SK-N-SH (cell line): ENCODE results near the gene SLCO3A1. TPM values are rescaled to one million over a fixed set of nuclear protein-coding genes. Genes with fewer than 3 reads are reported as not detected.
A peak's percentile ranks its signal among the peaks of the same experiment; 100 is the strongest.

Experiments
- CTCF ChIA-PET: fragments of 300-600, 350-600 bp; formaldehyde crosslinking; extraction: SDS; loops from one replicate; lab custom pipeline; 2021; lab: Yijun Ruan, JAX
- POLR2A ChIA-PET: fragments of 350-600 bp; sonication (Branson Sonifier 250); formaldehyde crosslinking; extraction: SDS; loops from one replicate; lab custom pipeline; 2020; ENCODE audit warnings: antibody characterized with exemption, inconsistent platforms; lab: Yijun Ruan, JAX
- DNase-seq: peaks from one replicate; pipeline ENCODE4 v3.0.0; 2012
- H2AFZ ChIP-seq: fragments of 200-600 bp; sonication (generic); 2 replicates; pipeline ENCODE4 v1.8.1; 2016; ENCODE audit warnings: antibody characterized with exemption, mild to moderate bottlenecking, low read depth
- H3F3A ChIP-seq: fragments of 200-600 bp; sonication (generic); replicated peaks from 2 replicates; pipeline ENCODE3; 2016; ENCODE audit warnings: antibody characterized with exemption, mild to moderate bottlenecking; ENCODE audit not compliant: insufficient read depth
- H3K27ac ChIP-seq, 2 experiments: fragments of 200-500 bp in 1 of 2; fragments of 200-600 bp in 1 of 2; sonication (Bioruptor generic) in 1 of 2; sonication (generic), shearing (Covaris generic) in 1 of 2; 2 replicates each; pipeline versions ENCODE4 v1.5.1 to v1.6.1; 2014 to 2016; ENCODE audit warnings: low read depth in 2 of 2, inconsistent platforms in 1 of 2, low read length in 1 of 2, mild to moderate bottlenecking in 1 of 2, mixed read lengths in 1 of 2
- H3K27me3 ChIP-seq: fragments of 200-600 bp; sonication (generic), shearing (Covaris generic); 2 replicates; pipeline ENCODE4 v1.6.1; 2016; ENCODE audit warnings: mixed run types; ENCODE audit not compliant: insufficient read depth
- H3K36me3 ChIP-seq, 2 experiments: fragments of 200-500 bp in 1 of 2; fragments of 200-600 bp in 1 of 2; sonication (Bioruptor generic) in 1 of 2; sonication (generic) in 1 of 2; replicated peaks in 1 of 2; 2 replicates each; pipeline versions ENCODE3 to v1.5.1; 2014 to 2016; ENCODE audit warnings: low read length in 1 of 2, mild to moderate bottlenecking in 1 of 2; ENCODE audit not compliant: insufficient read depth in 2 of 2, control insufficient read depth in 1 of 2
- H3K4me1 ChIP-seq, 2 experiments: fragments of 200-500 bp in 1 of 2; fragments of 200-600 bp in 1 of 2; sonication (Bioruptor generic) in 1 of 2; sonication (generic), shearing (Covaris generic) in 1 of 2; 2 replicates each; pipeline versions ENCODE4 v1.5.1 to v1.6.1; 2014 to 2016; ENCODE audit warnings: low read depth in 1 of 2, low read length in 1 of 2, mixed run types in 1 of 2; ENCODE audit not compliant: insufficient read depth in 2 of 2, control insufficient read depth in 1 of 2
- H3K4me2 ChIP-seq: fragments of 200-600 bp; sonication (generic), shearing (Covaris generic); 2 replicates; pipeline ENCODE4 v1.6.1; 2017; ENCODE audit warnings: mixed run types
- H3K4me3 ChIP-seq, 2 experiments: fragments of 200-500 bp in 1 of 2; fragments of 200-600 bp in 1 of 2; sonication (Bioruptor generic) in 1 of 2; sonication (generic), shearing (Covaris generic) in 1 of 2; 2 replicates each; pipeline versions ENCODE4 v1.5.1 to v1.8.1; 2014 to 2016; ENCODE audit warnings: low read depth in 2 of 2, inconsistent platforms in 1 of 2, low read length in 1 of 2, mild to moderate bottlenecking in 1 of 2, mixed read lengths in 1 of 2, moderate library complexity in 1 of 2
- H3K79me2 ChIP-seq: fragments of 200-600 bp; sonication (generic); 2 replicates; pipeline ENCODE4 v1.8.1; 2017; ENCODE audit warnings: mild to moderate bottlenecking; ENCODE audit not compliant: insufficient read depth
- H3K9ac ChIP-seq: fragments of 200-600 bp; sonication (generic); 2 replicates; pipeline ENCODE4 v1.6.1; 2017; ENCODE audit warnings: mixed run types
- H3K9me2 ChIP-seq: fragments of 200-600 bp; sonication (generic); 2 replicates; pipeline ENCODE4 v1.6.1; 2017; ENCODE audit warnings: mixed run types
- H3K9me3 ChIP-seq: fragments of 200-600 bp; sonication (generic); 2 replicates; pipeline ENCODE4 v1.6.1; 2017; ENCODE audit warnings: mixed run types, mild to moderate bottlenecking, moderate library complexity
- H4K20me1 ChIP-seq: fragments of 200-600 bp; sonication (generic); 2 replicates; pipeline ENCODE4 v1.6.1; 2017; ENCODE audit warnings: mild to moderate bottlenecking, mixed run types; ENCODE audit not compliant: insufficient read depth
- CHD2 ChIP-seq: fragments of 150-350 bp; IDR thresholded peaks from 2 replicates; pipeline ENCODE4 v1.6.1; 2018; ENCODE audit warnings: low read length; ENCODE audit not compliant: partially characterized antibody
- ELF1 ChIP-seq: IDR thresholded peaks from 2 replicates; pipeline ENCODE4 v1.4.0; 2012
- EP300 ChIP-seq, 2 experiments: IDR thresholded peaks; 2 replicates each; pipeline versions ENCODE4 v1.4.0 to v1.6.1; 2012; ENCODE audit warnings: borderline replicate concordance in 1 of 2, low read depth in 1 of 2, low read length in 1 of 2
- FOXJ3 ChIP-seq: sonication (generic); formaldehyde crosslinking; IDR thresholded peaks from 2 replicates; pipeline ENCODE4 v1.5.1; 2020; ENCODE audit warnings: mild to moderate bottlenecking, missing genetic modification reagents
- JUND ChIP-seq: IDR thresholded peaks from 2 replicates; pipeline ENCODE4 v1.4.0; 2012
- MXI1 ChIP-seq: IDR thresholded peaks from 2 replicates; pipeline ENCODE4 v1.6.1; 2012; ENCODE audit warnings: mild to moderate bottlenecking, low read depth, low read length, improper control_type of control experiment
- NFIC ChIP-seq: IDR thresholded peaks from 2 replicates; pipeline ENCODE4 v1.4.0; 2012; ENCODE audit warnings: borderline replicate concordance
- POLR2AphosphoS5 ChIP-seq: IDR thresholded peaks from 2 replicates; pipeline ENCODE4 v1.6.1; 2012; ENCODE audit warnings: low read depth, low read length
- RAD21 ChIP-seq: IDR thresholded peaks from 2 replicates; pipeline ENCODE4 v1.6.1; 2012; ENCODE audit warnings: mild to moderate bottlenecking, low read length
- RFX5 ChIP-seq: IDR thresholded peaks from 2 replicates; pipeline ENCODE4 v1.6.1; 2012; ENCODE audit warnings: mild to moderate bottlenecking, improper control_type of control experiment, low read length
- SIN3A ChIP-seq: IDR thresholded peaks from 2 replicates; pipeline ENCODE4 v1.6.1; 2012; ENCODE audit warnings: low read depth, mild to moderate bottlenecking, low read length, moderate library complexity, borderline replicate concordance
- TEAD4 ChIP-seq: IDR thresholded peaks from 2 replicates; pipeline ENCODE4 v1.4.0; 2012; ENCODE audit warnings: mild to moderate bottlenecking, borderline replicate concordance; ENCODE audit not compliant: insufficient read depth
- WGBS: methylation state at CpG from one replicate; pipeline ENCODE4 v1.1.6; 2017; ENCODE audit warnings: low lambda C conversion rate; 5-methylcytosine and 5-hydroxymethylcytosine counted together
- polyA plus RNA-seq, 3 experiments: library from polyadenylated mRNA; depleted of rRNA; stranded (reverse); fragments of >200 nt; gene quantifications; 2 replicates each; pipeline ENCODE4 v1.2.3, GENCODE V29; 2012
- TF ChIP-seq, protein P1 (sequence below): IDR thresholded peaks from 2 replicates; pipeline ENCODE4; 2012
- TF ChIP-seq, protein P2 (sequence below): IDR thresholded peaks from 2 replicates; pipeline ENCODE4 v1.4.0; 2012; ENCODE audit warnings: low read depth

SLCO3A1 gene
- polyA plus RNA-seq, 1 of the 3 experiments (the other 2 are of a cell fraction) = 19.7 TPM

DNA sequence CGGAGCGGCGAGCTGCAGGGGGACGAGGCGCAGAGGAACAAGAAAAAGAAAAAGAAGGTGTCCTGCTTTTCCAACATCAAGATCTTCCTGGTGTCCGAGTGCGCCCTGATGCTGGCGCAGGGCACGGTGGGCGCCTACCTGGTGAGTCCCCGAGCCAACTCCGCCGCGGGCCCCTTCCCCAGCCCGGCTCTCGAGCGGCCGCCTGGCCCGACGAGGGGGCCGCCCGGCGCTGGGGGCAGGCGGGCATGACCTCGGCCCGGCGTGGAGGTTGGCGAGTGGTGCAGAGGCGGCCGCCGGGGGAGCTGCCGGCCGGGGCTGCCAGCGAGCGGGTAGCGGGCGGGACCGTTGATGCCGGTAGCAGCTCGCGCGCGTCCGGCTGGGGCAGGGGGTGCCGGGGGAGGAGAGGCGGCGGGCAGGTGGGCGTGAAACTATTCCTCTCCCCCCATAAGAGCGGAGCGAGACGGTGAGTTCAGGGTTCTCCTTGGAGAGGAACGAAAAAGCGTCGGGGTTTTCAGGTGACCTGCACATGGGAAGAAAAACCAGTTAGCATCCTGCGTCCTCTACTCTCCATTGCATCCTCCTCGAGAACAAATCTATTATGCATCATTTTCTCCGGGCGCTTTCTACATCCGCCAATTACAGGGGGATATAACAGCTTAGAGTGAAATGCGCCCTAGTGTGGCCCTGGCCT is 585 bp downstream of the SLCO3A1 start:
- Histone ChIP-seq H3K9me2 (no peaks in the 10 kb centered on the region), H3K9me3 (no peaks in the 10 kb centered on the region), H3K79me2 (peaks cover 49% of the 10 kb centered on the region), H2AFZ (no peak overlapping the region; the same call in 1 of the 2 replicates), H3K9ac (peak overlapping the region; percentile 72), H4K20me1 (peaks cover 9% of the 10 kb centered on the region), H3K4me1 (peaks cover 19 to 20% of the 10 kb centered on the region in 2 experiments), H3K27ac (peak overlapping the region; percentile 52 to 81; a peak in 3 of 4 replicates), H3K27me3 (no peaks in the 10 kb centered on the region), H3K4me2 (peak overlapping the region; percentile 83), H3K36me3 (no peaks in the 10 kb centered on the region), H3F3A (peaks cover 7% of the 10 kb centered on the region), H3K4me3 (peak overlapping the region; percentile 80 to 93)
- WGBS = 9% methylated on average over 14 of the region's 60 CpGs
- CTCF ChIA-PET = interaction anchor here (0.7 to 9.0 kb wide), 43 partner anchors 9 to 860 kb away, joined by 3 to 112 read pairs (median 4); no protein-coding TSS in a partner anchor
- POLR2A ChIA-PET = interaction anchor here (1.5 kb wide), 1 partner anchor 9 kb away, joined by 3 read pairs; no protein-coding TSS in a partner anchor
- TF ChIP-seq MXI1 (0 out of 2 replicates have a peak, but pooled peaks have one; percentile 13), NFIC (no peak), RAD21 (peak; percentile 26; the same call in 1 of the 2 replicates)
- DNase-seq = peak; percentile 88

DNA sequence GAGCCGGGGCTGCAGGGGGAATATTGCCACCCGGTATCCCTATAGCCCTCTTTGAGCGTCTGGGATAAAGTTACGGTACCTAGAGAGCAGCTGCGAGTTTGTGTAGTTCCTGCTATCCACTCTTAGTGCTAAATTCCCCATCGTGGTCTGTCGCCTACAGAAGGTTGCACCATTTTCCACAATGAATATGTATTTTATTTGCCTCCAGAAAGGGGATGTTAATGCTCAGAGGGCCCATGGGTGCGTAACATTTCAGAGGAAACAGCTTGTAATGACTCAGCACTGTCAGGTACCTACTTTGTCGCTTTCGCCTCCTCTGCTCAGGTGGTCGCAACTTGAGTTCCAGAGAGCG is 1.1 kb downstream of the SLCO3A1 start:
- ChIA-PET CTCF (interaction anchor here (0.6 to 9.0 kb wide), 32 partner anchors 8 to 968 kb away, joined by 3 to 112 read pairs (median 4); no protein-coding TSS in a partner anchor), POLR2A (interaction anchor here (1.5 kb wide), 1 partner anchor 8 kb away, joined by 3 read pairs; no protein-coding TSS in a partner anchor)
- 0 out of 4 replicates have a peak overlapping the region, but pooled peaks of 1 of the 2 experiments have one; percentile 52 for H3K27ac ChIP-seq
- WGBS = 68% methylated on average over 11 of the region's 12 CpGs
- no peak overlapping the region for H2AFZ ChIP-seq
- H3F3A ChIP-seq = peaks cover 7% of the 10 kb centered on the region
- peaks cover 51% of the 10 kb centered on the region for H3K79me2 ChIP-seq
- TF ChIP-seq TEAD4 = no peak
- no peak for TF ChIP-seq EP300 (IDR thresholded peaks at IDR 0.05; ENCODE audit: borderline replicate concordance in 1 of 2, low read depth in 1 of 2, low read length in 1 of 2)
- TF ChIP-seq POLR2AphosphoS5 = no peak
- TF ChIP-seq SIN3A = no peak
- TF ChIP-seq ELF1 = no peak
- no peak for TF ChIP-seq RFX5
- no peak for TF ChIP-seq JUND
- no peak for TF ChIP-seq MXI1
- TF ChIP-seq FOXJ3 (CRISPR knock-in tag) = no peak
- TF ChIP-seq, protein P1, sequence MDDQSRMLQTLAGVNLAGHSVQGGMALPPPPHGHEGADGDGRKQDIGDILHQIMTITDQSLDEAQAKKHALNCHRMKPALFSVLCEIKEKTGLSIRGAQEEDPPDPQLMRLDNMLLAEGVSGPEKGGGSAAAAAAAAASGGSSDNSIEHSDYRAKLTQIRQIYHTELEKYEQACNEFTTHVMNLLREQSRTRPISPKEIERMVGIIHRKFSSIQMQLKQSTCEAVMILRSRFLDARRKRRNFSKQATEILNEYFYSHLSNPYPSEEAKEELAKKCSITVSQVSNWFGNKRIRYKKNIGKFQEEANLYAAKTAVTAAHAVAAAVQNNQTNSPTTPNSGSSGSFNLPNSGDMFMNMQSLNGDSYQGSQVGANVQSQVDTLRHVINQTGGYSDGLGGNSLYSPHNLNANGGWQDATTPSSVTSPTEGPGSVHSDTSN = no peak
- TF ChIP-seq, protein P2, sequence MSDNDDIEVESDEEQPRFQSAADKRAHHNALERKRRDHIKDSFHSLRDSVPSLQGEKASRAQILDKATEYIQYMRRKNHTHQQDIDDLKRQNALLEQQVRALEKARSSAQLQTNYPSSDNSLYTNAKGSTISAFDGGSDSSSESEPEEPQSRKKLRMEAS = no peak
- TF ChIP-seq CHD2 = no peak
- H4K20me1 ChIP-seq = peaks cover 9% of the 10 kb centered on the region
- H3K9me3 ChIP-seq = no peaks in the 10 kb centered on the region
- H3K4me2 ChIP-seq = peak overlapping the region; percentile 83
- H3K4me3 ChIP-seq = peak overlapping the region; percentile 80 to 93
- peak overlapping the region; percentile 72; the same call in 1 of the 2 replicates for H3K9ac ChIP-seq
- peaks cover 19 to 23% of the 10 kb centered on the region in 2 experiments for H3K4me1 ChIP-seq
- no peak for DNase-seq
- no peaks in the 10 kb centered on the region for H3K36me3 ChIP-seq
- no peaks in the 10 kb centered on the region for H3K9me2 ChIP-seq
- H3K27me3 ChIP-seq = no peaks in the 10 kb centered on the region
